GM12873 (cell line): ENCODE results near the gene ESD.

Source experiments
- CTCF ChIP-seq: IDR thresholded peaks from 2 replicates; pipeline ENCODE4 v1.5.1; 2012; ENCODE audit warnings: low read depth, mild to moderate bottlenecking, moderate library complexity, low read length, control low read depth; ENCODE audit not compliant: insufficient read depth; ENCODE audit errors: missing control alignments

ESD gene

DNA sequence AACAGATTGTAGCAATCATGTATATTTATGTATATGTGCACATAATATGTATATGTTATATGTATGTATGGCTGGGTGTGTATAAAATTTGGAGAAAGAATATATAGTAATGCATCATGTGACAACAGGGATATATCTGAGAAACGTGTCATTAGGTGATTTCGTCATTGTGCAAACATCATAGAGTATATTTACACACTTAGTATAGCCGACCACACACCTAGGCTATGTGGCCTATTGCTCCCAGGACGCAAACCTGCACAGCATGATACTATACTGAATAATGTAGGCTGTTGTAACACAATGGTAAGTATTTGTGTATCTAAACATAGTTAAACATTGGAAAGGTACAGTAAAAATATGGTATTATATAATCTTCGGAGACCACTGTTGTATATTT lies 43.8 kb downstream of the ESD start:
- no peak for TF ChIP-seq CTCF

DNA sequence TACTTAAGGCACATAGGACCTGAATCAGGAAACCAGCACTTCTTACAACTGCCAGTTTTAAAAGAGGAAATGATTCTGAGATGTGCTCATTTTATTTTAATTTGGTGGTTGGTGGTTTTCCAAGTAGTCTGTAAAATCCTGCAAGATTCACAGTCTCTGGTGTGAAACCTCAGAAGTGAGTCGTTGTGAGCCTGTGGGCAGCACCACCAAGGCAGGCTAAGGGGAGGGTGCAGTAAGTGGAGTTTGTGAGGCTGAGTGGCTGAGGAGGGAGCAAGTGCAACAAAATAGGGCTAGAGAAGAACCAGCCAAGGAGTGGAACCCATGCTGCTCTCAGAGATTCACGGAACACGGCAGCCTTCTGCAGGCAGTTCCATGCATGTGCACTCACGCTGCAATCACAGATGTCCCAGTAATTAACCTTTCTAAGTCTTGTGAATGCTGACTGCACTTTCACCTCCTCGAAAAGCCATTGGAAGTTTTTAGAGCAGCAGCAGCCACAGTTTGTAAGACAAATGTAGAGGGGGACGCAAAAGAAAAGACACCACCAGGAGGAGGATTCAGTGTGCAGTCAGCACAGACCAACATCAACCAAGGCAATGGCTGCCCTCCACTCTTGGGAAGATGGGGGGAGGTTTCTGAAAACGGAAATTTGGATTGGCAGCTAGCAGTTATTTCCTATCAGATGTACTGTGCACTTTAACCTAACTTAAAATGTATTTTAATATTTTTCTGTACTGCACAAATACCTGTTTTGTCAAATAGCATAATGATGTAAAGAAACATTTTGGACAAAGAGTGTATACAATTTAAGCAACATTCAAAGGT lies 44.9 kb downstream of the ESD start:
- peak; percentile 32 for TF ChIP-seq CTCF

DNA sequence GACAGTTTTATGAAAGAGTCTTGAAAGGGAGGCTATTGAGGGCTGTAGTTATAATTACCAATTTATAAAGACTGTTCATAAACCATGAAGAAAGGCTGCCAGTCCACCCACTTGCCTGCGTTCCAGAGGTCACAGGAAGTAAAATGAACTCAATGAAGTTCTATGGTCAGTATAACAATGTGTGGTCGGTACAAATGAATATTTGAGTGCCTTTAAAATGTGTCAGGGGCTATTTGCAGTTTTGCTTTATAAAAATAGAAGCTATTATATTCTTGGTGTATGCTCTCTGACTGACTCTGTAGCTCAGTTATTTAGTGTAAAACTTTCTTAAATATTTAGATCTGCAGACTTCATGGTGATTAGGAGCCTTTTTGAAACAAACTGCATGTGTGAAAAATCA lies 47.0 kb downstream of the ESD start:
- no peak for TF ChIP-seq CTCF

DNA sequence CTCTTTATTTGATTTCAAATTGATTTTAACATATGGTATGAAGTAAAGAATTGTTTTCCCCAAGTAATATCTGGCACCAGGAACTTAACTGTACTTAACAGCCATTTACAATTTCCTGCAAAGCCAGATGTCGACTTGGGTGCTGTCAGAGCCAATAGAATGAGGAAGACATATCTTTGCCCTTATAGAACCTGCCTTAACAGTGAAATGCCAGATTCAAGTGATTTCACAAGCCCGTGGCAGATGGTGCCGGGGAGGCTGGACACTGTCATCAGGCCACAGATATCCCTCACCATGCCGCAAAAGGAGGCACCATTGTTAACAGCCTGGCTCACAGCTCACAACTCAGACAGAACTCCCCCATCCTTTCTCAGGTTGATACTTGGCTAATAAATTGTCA lies 48.7 kb downstream of the ESD start:
- no peak for TF ChIP-seq CTCF

GRCh38 chr13:46747031-46747820 lies 49.7 kb downstream of the ESD start:
- TF ChIP-seq CTCF, result no peak

GRCh38 chr13:46745706-46746105 lies 51.3 kb downstream of the ESD start:
- TF ChIP-seq CTCF, result no peak

GRCh38 chr13:46745062-46745461 lies 51.9 kb downstream of the ESD start:
- no peak for TF ChIP-seq CTCF
